Measurements from ENCODE around the gene CHDH.
A peak's percentile ranks its signal among the peaks of the same experiment; 100 is the strongest.

CHDH gene

DNA sequence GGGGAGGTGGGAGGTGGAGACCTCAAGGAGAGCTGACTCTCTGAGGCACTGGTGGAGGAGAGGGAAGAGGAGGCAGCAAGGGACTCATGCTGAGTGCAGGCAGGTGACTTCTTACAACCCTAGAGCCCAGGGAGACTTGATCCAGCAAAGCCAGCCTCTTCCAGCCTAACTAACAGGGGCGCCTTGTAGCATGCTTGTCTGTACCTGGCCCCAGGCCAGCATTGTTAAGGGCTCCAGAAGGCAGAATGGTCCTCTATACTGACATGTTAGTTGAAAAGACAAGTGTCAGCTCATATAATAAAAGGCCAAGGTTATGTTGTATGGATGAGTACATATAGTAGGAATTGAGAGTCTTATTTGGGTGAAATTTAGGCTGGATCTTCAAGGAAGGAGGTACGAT lies 65.4 kb downstream of the CHDH start:
- DNase-seq = no peak

DNA sequence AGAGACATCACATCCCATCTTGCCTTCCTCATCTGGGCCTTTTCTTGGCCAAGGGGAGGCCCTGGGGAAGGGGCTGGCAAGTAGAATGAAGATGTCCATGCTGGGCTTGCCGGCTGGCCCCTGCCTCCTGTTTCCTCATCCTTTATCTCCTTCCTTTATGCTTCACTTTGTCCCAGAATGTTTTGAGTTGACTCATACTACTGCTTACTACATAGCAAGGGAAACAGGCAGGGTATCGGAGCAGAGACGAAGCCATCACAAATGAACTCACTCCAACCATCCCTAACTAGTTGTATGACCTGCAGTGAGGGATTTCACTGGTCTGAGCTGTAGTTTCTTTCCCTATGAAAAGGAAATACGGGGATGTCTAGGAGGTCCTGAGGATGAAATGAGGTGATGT lies 66.0 kb downstream of the CHDH start:
- no peak for DNase-seq

DNA sequence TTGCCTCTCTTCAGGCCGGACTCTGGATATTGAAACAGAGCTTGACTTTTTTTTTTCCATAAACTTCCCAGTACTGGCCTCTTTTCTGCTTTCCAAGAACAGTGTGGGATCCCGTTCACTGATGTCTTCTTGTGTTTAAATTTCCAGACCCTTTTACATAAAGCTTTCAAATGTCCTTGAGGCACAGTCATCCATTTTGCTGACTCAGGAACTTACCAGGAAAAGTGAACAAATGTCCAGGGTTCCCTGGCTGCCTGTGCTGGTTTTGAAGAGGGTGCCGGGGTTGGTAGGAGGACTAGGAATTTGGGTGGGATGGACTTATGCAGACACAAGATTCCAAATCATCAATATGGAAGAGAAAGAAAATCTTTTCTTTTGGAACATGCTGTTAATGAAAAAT lies 68.1 kb downstream of the CHDH start:
- no peak for DNase-seq

DNA sequence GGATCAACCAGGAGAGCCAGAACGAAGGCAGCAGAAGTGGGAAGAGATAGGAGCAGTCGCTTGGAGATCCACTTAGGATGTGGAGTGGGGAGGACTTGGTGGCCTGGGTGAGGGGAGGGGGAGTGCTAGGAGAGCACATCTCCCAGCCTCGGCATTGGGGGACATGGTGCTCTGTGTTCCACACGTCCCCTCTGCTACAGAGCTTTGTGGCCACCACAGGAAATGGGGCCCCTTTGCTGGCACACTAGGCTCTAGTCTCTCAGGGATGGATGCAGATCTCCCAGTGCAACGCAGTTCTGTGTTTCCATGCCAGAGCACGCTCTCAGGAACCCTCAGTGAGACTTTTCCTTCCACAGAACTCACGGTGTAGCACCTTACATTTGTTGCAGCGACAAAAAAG lies 68.8 kb downstream of the CHDH start:
- DNase-seq = no peak

DNA sequence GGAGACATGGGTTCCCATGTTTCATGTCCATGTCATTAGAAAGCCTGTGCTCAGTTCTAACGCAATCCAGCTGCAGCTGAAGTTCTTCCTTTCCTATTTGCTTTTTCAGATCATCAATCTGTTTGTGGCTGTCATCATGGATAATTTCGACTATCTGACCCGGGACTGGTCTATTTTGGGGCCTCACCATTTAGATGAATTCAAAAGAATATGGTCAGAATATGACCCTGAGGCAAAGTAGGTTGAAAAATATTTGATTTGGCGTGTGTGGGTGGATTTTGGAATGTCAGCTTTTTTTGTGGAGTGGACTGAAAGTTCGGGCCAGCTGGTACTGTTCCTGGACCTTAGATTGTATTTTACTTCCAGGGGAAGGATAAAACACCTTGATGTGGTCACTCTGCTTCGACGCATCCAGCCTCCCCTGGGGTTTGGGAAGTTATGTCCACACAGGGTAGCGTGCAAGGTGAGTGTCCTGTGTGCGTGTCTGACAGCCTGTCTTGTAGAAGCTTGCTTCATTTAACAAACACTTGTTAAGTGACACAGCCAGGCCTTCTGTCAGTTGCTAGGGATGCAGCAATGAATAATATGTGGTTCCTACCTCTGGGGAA lies 69.6 kb downstream of the CHDH start:
- no peak for DNase-seq

DNA sequence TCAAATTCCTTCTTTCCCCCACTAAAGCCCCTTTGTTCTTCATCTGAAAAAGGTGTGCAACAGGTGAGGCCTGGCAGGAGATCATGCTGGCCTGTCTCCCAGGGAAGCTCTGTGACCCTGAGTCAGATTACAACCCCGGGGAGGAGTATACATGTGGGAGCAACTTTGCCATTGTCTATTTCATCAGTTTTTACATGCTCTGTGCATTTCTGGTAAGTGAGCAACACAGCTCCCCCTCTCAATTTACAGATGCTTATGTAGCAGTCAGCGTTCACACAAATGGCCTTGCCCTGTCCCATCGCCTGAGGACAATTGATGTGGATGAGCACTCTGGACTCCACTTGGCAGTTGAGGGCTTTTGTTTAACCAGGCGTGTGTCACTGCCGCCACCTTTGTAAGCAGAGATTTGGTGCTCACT lies 70.4 kb downstream of the CHDH start:
- no peak for DNase-seq

DNA sequence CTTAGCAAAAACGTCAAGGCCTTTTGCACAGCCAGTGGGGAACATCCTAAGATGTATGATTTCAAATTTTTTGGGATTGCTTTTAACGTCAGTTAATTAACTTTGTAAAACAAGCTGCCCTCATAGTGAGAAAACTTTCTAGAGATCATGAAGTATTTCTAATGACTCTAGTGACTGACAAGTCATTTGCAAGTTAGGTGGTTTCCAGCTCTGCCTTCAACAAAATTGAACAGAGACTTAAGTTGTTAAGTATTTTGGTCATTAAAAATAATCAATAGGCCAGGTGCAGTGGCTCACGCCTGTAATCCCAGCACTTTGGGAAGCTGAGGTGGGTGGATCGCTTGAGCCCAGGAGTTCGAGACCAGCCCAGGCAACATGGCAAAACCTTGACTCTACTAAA lies 71.2 kb downstream of the CHDH start:
- no peak for DNase-seq

DNA sequence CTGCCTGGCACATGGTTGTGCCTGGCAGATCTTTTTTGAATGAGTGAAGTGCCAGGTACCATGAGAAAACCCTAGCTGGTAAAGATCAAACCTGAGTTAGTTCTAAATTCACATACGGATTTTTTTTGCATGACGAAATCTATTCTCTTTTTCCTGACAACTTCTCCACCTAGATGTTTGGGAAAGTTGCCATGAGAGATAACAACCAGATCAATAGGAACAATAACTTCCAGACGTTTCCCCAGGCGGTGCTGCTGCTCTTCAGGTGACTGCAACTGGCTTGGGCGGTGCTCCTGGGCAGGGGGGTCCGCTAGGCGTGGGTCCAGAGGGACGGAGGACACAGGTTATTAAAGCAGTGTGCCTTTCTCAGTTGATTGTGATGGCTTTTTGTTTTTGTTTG lies 71.8 kb downstream of the CHDH start:
- no peak for DNase-seq

DNA sequence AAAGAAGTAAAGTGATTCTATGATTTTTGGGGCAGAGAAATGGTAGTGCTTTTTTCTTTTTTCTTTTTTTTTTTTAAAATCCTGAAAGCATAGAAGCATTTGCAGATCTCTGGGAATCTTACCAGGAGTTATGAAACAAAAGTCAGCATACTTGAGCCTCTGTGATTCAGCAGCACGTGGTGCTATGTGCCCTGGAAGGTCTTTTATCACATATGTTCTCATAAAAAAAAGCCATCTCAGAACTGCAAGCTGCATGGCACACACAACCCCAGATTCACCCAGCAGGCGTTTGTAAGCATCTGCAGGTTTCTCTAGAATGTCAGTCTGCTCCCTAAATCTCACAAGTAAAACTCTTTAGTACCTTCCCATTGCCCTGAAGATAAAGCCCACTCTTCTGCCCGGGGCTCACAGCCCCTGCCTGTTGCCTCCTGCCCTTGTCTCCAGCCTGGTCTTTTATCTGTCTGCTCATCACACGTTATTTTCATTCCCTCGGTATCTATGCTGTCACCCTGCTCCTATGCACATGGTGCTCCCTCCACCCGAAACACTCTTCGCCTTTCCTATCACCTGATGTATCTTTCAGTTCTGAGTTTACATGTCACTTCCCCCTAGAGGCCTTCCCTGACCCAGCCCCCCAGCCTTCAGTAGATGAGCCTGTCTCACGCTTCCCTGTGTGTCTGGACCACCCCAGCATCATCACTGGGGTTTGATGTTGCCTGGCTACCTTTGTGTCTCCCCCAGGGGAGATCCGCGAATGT lies 72.4 kb downstream of the CHDH start:
- no peak for DNase-seq

DNA sequence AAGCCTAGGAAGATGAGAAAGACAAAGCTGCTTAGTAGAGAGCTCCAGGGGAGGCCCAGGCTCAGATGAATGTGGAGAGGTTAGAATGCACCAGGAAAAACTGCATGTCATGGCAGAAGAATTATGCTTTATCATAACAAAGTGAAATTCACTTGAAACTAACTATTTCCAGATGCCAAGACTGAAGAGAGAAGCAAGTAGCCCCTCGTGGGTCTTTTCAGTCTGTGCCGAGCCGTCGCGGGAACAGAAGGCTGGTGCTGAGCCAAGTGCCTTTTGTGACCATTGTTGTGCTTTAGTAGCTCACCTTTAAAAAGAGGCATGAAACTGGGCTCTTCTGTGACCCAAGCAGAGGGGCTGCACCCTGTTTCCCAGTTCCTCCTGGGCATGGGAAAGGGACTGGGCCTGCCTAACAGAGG lies 73.2 kb downstream of the CHDH start:
- DNase-seq = no peak

DNA sequence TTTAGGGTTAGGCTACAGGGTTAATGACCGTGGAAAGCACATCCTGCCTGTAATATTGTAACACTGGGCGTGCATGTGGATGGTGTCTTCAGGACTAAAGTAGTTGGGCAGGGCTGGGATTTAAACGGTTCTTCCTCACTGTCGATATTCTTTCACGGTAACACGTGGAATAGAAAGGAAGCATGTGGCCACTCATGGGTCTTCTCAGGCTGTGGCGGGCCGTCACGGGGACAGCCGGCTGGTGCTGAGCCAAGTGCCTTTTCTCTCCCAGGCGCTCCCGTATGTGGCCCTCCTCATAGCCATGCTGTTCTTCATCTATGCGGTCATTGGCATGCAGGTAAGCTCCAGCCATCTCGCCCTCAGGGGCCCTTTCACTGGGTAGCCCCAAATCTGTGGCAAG lies 73.7 kb downstream of the CHDH start:
- DNase-seq = no peak

DNA sequence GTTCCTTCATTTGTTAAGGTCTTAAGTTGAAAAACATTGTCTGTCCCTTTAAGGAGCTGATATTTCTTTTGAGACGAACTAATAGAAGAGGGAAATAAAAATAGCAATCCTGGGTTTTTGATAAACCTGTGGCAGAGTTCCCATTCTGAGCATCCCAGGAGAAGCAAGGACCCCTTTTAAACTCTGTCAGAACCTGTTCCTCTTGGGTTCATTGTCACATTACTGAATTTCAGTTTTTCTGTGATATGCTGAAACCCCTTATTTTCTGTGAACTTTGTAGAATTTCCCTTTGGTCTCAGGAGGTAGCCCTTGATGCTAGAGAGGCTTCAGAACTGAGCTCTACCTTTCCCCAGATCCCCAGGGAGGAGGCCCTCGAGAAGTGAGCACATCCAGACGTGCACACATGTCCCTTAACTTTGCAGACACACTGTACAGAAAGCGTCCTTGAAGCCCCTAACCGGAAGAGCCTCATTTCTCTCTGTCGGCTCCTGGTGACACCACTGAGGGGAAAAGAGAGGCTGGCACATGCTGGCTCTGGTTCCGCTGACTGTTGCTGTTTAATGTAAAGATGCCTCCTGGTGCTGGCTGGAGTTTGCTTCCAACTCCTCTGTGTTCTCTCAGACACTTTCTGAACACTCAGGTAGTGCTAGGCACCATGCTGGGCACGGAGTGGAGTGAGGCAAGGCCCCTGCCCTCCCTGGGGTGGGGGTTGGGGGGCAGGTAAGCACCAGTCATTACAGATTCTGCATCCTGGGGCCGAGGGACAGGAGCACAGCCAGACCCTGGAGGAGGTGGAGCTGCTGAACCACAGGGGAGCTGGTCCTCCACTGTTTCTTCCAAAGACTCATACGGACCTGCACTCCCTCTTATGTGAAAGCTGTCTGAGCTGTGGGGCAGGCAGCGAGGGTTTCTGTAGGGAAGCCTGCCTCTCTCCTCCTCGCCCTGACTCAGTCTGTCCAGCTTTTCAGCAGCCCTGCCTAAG lies 77.5 kb downstream of the CHDH start:
- DNase-seq = no peak

DNA sequence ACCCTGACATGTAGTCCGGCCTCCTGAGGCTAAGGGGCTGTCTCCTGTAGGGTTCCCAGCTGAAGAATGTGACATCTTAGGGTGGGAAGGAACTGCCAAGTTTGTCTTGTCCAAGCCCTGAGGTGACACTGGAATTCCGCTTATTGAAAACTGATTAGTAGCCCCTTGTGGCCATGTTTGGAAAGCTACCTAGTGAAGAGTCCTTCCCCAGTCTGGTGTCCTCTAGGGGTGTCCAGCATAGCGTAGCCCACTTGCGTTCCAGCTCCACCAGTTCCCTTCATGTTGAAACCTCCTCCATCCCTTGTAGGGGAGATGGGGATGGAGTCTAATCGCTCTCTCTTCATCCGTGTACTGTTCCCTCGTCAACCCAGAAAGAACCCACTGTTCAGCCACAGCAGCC lies 79.5 kb downstream of the CHDH start:
- no peak for DNase-seq

DNA sequence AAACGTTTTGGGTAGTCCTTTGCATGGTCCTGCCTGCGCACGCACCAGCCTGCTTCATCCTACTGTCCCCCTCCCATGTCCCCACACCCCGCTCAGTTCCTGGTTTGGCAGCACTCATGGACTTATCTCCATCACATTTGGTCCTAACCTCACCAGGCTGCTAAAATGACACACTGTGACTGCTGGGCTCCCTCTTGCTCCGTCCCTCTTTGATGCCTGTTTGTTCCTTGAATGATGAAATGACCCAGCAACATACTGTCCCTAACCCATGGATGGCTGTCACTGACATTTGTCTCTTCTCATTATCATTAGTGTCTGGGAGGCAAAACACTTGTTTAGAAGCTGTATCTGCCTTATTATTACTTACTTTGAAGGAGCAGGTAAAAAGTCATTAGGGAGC lies 80.5 kb downstream of the CHDH start:
- DNase-seq = no peak

DNA sequence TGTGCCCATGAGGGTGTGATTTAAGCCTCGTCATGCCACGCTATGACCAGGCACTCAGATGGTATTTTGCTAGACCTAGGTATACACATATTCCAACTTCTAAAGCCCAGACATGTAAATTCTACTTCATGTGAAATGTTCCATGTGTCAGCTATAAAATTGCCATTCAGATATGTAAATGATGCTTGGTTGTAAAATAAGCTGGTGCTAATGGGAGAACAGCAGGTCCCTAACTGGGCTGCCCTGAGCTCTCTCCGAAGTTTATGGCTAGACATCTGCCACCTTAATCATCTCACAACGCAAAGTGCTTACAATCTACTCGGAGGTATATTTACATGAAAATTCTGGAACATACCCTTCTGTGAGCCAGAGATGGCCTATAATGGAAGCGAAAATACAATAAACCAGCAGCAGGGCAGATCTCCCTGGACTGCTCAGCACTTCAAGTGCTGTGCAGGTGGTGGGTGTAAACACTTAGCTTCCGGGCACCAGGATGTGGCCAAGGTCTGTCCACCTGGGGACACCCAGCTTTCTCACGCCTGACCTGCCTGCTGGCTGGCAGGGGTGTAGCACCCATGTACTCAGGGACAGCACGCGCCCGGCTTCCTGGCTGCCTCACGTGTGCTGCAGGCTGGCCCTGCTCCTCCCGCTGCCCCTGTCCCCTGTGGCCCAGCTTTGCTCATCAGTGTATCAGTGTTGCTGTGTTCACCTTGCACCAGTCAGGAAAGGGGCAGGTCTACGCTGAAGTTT lies 82.0 kb downstream of the CHDH start:
- peak; percentile 73 for DNase-seq

DNA sequence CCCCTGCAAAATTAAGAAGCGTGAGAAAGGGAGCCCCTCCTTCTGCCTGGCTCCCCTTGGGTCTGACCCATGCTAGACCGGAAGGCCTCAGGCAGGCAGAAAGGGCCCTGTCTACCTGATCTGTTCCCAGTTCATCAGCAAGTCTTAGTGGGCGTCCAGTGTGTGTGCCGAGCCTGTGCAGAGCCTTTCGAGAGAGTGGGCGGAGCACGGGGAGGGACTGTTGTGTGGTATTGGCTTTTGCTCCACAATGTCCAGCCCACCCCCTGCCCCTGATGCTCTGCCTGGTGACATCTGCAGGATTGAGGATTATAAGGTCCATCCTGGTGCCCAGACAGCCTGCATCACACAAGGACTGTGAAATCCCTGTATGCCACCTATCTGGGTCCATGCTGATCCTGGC lies 82.9 kb downstream of the CHDH start:
- no peak for DNase-seq
